HG02642 (cell line): ENCODE results near the gene COL27A1.

Source experiments
- ATAC-seq: cut with Tn5 transposase; IDR thresholded peaks from one replicate; pipeline ENCODE4 v1.9.1; 2021; ENCODE audit warnings: mild to moderate bottlenecking; ENCODE audit not compliant: unreplicated experiment, poor library complexity

The COL27A1 gene

GRCh38 chr9:114198249-114199040 lies 43.1 kb downstream of the COL27A1 start:
- ATAC-seq = no peak

GRCh38 chr9:114200721-114201300 lies 45.5 kb downstream of the COL27A1 start:
- ATAC-seq = no peak

GRCh38 chr9:114202396-114202795 lies 47.1 kb downstream of the COL27A1 start:
- no peak for ATAC-seq

DNA sequence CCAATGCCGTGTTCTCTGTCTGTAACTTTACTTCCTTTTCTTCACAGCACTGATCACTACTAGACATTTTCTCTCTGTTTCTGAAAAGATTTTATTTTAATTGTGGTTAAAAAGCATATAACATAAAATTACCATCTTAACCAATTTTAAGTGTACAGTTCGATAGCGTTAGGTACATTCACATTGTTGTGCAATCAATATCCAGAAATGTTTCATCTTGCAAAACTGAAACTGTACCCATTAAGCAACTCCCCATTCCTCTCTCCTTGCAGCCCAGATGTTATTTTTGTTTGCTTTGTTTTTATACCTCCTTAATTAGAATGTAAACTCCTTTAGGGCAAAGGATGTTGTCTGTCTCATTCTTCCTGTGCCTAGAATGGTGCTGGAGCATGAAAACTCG lies 47.5 kb downstream of the COL27A1 start:
- ATAC-seq = no peak

DNA sequence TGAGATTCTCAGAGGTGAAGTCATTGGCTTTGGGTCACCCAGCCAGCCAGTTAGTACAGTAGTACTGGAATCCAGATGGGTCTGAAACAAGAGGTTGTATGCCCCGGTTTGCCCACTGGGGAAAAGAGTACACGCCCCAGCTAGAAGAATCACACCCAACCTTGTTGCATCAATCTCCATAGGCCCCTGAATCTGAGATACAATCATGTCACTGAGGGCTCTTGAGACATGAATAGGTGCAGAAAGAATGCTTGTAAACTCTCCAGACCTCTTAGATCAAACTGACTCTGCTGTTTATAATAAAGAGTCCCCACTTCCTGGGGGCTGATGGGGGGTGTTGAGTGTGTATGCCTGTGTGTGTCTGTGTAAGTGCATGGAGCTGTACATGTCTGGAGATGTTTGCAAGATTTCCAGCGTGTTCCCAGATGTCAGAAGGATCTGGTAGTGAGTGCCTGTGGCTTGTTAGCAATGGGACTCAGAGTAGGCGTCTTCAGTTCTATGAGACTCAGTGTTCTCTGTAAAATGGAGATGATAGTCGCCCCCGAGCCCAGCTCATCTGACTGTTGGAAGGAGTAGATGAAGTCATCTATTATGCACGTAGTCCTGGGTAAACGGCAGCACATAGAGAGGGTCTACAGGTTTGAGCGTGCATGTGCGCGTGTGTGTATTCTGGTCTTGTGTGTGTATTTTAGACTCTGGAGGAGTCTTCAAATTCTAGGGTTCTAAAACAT lies 48.2 kb downstream of the COL27A1 start:
- no peak for ATAC-seq

- no peak for ATAC-seq
Observed at GRCh38 chr9:114204265-114204664, 48.9 kb downstream of the COL27A1 start.

GRCh38 chr9:114205171-114206015 lies 50.1 kb downstream of the COL27A1 start:
- ATAC-seq = no peak

DNA sequence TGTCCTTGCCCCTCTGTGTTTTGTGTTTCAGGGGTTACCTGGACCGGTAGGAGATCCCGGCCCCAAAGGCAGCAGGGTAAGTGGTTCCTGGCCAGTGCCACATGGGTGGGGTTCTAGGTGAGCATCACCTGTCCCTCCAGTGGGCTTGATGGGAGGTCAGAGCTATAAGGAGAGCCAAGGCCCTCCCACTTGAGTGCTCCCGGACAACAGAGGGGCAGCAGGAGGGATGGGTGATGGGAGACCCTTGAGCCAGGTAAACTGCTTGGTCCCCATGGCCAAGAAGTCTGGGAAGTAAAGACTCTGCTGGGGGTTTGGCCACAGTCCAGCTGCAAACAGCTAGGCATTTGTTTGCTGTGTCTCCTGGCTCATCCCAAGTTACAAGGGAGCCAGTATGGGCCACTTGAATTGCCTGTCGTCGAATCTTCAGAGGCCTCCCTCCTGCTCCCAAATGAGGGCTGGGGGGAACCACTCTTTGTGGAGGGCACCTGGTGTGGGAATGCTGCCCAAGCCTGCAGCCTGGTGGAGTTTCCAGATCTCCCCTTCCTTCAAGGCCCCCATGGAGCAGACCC lies 51.0 kb downstream of the COL27A1 start:
- no peak for ATAC-seq

DNA sequence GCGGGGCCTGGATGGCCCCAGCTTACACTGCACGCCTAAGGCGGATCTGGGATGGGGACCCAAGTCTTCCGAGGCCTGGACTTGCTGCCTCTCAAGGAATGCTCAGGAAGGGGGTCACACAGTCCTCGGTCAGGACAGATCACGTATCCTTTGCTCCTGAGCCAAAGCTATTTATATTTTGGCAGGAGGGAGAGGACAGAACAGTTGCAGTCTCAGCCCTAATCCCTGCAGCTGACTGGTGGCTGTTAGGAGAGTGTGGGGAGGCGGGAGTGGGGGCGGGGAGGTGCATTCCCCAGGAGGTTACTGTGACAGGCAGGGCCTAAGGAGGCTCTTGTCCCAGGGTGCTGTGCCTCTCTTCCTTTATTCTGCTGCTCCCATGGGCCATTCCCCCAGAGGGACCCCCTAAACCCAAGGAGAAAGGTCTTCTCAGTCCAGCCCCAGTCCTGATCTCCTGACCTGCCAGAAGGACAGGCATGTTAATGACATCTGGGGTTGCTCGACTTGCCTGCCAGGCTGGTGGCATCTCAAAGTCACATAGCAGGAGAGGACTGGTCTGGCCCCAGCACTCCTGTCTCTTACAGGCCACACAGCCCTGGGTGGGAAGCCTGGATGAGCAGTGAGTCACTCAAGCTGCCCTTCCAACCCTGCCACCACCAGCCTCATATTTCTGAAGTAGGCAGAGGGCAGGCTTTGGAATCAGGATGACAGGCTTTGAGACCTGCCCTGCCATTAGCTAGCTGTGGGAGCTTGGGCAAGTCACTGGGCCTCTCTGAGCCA lies 51.9 kb downstream of the COL27A1 start:
- ATAC-seq = no peak

DNA sequence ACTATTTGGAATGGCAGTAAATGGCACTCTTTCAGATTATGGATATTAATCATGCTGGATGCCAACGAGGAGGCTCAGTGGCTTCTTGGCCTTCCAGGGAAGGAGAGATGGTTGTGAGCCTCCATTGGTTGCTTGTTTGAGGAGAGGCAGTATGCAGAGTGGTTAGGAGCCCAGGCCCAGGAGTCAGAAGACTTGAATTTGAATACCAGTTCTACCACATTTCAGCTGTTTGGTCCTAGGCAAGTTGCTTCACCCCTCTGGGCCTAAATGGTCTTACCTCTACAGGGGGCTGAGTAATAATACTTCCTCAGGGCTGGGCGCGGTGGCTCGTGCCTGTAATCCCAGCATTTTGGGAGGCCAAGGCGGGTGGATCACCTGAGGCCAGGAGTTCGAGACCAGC lies 52.5 kb downstream of the COL27A1 start:
- ATAC-seq = no peak

GRCh38 chr9:114209151-114209550 lies 53.8 kb downstream of the COL27A1 start:
- ATAC-seq = no peak

DNA sequence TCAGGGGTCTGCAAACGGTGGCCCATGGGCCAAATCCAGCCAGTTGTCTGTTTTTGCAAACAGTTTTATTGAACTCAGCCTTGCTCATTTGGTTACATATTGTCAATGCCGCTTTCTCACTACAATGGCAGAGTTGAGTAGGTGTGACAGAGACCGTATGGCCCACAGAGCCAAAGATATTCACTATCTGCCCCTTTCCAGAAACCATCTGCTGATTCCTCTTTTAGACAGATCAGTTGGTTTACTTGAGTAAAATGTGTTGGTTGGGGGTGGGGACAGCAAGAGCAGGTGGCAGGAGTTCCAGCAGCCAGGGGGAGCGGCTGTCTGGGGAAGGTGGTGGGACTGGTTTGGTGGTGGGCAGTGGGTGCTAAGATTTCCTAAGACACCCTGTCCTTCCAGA lies 54.8 kb downstream of the COL27A1 start:
- ATAC-seq = no peak

DNA sequence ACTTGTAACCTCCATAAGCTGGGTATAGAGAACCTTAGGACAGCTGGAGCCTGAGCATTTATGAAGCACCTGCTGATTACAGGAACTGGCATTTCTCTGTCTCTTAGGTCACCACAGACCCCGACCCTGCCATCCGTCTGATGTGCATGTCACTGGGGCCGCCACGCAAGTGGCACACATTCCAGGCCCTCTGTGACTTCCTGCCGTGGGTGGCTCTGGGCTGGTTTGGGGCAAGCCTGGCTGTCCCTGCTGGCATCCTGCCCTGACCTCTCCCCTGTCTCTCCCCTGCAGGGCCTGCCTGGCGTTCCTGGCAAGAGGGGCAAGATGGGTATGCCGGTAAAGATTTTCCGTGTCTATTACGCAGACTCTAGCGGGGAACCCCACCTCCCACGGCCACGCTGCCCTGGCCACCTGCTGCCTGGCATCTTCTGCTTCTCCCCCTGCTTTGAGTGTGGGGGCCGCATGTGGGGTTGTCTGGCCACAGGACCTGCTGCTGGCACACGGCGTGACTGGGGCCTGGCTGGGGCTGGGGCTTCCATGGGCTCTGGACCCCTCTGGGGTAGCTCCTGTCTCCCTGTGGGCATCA lies 55.4 kb downstream of the COL27A1 start:
- no peak for ATAC-seq

DNA sequence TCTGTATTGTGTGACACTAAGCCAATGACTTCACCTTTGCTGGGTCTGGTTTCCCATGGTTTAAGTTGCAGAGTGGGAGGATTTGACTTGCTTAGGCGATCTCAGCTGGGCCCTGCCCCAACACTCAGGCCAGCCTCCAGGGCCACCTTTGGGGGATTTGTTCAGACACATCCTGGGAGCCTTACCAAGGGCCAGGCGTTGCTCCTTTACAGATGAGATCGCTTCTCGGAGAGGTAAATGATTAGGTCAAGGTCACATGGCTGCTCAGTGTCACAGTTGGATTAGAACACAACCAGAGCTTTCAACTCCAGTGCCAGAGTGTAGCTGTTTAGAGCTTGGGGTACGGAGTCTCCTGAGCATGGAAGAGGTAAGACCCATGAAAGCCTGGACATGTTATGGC lies 57.5 kb downstream of the COL27A1 start:
- ATAC-seq = no peak

DNA sequence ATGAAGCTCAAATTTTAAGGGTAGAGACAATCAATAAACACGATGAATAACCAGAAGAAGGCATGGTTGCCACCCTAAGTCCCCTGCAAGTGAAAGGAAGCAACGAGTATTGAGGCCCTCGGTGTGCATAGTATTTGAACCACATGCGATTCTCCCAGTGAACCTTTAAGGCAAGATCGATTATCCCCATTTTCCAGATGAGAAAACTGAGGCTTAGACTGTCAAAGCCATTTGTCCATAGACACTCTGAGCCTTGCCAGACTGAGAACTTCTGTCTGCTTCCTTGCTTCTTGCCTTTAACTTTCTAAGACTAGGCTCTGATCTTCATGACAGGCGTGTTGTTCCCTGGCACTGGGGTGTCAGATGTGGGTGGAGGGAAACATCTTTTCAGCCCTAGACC lies 58.2 kb downstream of the COL27A1 start:
- ATAC-seq = no peak

DNA sequence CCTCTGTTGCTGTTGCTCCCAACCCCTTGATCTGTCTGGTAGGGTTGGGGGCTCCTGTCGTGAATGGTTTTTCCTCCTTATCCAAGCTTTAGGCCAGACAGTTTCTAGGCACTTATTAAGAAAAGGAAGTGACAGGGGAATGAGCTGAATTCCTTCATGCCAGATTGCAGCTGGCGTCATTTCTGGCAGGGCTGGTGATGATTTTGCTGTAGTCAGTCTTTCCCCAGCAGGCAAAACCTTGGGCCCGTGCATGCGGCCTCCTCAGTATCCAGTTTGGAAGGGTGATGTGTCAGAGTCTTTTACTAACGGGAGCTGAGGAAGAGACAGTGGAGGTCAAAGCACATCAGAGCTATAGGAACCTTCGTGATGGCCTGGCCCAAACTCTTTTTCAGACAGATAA lies 58.8 kb downstream of the COL27A1 start:
- no peak for ATAC-seq

DNA sequence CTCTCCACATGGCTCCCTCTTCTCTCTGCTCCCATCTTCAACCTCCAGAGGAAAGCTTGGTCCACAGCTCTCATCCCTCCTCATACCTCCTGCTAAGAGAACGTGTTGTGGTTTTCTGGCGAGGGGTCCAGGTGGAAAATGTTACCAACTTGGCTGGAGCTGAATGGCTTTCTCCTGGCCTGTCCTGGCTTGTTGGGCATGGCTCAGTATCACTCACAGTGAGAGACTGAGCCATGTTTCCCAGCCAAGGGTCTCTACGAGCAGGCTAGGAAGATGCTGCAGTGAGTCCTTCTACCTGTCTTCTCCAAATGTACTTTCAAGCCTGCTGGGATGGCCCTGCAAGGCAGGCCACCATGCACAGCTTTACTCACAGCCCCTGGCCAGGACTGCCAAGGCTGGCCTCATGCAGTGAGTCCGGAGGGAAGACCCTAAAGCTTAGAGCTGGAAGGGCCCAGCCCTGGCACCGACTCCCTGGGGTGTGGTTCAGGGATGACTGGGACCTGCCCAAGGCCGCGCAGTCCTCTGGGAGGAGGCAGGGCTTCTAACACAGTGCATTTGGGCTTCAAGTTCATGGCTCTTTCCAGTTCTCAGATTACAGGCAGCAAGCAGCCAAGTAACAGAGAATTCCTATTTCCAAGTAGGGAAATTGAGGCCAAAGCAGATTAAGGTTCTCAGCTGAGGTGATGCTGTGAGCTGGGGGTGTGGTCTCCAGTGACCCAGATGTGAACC lies 59.5 kb downstream of the COL27A1 start:
- no peak for ATAC-seq

- no peak for ATAC-seq
Observed at GRCh38 chr9:114216081-114216480, 60.7 kb downstream of the COL27A1 start.

GRCh38 chr9:114216976-114217375 lies 61.6 kb downstream of the COL27A1 start:
- ATAC-seq = no peak
